Inferior parietal cortex (tissue), 1 donor: ENCODE measurements around the gene ZBP1.

Experiments
- DNase-seq: peaks from one replicate; pipeline ENCODE4 v3.0.0-alpha.2; 2016; ENCODE audit errors: extremely low spot score

ZBP1 gene

GRCh38 chr20:57571782-57572416 lies 48.3 kb downstream of the ZBP1 start:
- DNase-seq, result no peak

- DNase-seq, result no peak
Observed at GRCh38 chr20:57570920-57571319, 49.3 kb downstream of the ZBP1 start.

DNA sequence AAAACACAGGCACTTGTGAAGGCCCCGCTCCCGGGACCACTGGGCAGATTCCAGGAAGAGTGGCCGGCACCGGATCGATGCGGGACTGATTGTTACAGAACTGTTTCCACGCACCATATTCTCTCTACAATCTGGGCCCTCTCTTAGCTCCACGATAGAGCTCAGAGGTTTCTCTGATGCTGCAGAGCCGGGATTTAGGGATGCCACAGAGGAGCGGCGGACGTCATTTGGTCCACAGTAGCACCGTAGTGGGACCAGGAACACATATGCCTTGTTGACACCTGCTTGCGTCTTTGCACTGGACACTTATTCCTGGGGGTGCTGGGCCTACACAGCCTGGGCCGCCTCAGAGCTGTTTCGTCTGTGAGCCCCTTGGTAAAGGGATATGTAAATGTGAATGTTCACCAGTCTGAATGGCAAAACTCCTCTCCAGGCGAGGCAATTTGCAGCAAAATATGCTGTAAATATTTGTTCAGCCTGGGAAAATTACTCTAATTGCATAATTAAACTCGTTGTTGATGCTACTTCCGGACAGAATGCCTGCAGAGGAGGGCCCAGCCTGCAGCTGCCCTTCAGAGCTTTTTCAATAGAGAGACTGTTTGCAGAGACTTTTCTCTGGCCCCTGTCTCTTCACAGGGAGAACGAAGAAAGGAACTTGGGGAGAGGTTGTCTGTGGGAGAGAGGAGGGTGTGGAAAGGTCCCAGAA lies 49.9 kb downstream of the ZBP1 start:
- no peak for DNase-seq

- DNase-seq, result no peak
Observed at GRCh38 chr20:57568960-57569359, 51.3 kb downstream of the ZBP1 start.

GRCh38 chr20:57568088-57568896 lies 51.9 kb downstream of the ZBP1 start:
- no peak for DNase-seq

DNA sequence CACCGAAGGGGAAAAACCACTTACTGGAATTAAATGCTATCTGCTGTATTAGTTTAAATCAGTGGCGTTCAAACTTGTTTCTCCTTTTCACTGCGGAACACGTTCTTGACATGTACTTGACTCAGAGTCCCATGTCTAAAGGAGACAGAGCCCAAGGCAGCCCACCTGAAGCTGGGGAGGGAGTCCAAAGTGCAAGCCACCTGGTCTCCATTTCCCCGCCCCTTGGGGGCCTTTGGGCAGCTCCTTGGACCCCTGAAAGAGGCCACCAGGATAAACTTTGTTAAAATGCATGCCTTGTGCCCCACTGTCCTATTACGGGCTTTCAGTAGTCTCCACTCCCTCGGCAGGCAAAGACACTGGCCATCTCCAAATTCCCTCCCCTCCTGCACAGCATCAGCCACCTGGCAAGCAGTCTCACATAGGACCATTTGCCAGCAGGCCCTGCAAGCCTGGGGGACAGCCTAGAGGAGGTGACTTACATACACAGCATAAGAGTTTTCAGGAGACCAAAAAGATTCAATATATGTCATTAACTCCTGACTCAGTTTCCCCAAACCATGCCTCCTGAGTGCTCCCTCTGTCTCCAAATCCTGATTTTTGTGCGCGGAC lies 52.7 kb downstream of the ZBP1 start:
- no peak for DNase-seq

GRCh38 chr20:57566803-57567459 lies 53.3 kb downstream of the ZBP1 start:
- no peak for DNase-seq

DNA sequence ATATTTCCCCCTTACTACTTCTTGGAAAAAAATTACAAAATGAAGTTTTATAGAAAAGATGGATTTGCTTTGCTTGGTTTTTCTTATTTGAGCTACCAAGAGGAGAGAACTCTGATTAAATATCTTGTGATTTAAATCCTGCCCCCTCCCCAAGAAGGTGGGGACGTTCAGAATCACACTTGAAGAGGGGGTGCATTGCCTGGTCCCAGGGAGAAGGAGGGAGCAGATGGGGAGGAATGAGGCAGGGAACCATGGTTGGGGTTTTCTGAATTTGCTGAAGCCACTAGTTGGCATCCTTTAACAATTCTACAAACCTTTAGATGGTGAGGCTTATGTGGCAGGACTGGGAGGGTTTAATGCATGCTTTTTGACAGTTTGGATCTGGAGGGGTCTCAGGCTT lies 53.8 kb downstream of the ZBP1 start:
- no peak for DNase-seq

- no peak for DNase-seq
Observed at GRCh38 chr20:57564951-57565642, 55.1 kb downstream of the ZBP1 start.

- no peak for DNase-seq
Observed at GRCh38 chr20:57564180-57564802, 55.9 kb downstream of the ZBP1 start.

DNA sequence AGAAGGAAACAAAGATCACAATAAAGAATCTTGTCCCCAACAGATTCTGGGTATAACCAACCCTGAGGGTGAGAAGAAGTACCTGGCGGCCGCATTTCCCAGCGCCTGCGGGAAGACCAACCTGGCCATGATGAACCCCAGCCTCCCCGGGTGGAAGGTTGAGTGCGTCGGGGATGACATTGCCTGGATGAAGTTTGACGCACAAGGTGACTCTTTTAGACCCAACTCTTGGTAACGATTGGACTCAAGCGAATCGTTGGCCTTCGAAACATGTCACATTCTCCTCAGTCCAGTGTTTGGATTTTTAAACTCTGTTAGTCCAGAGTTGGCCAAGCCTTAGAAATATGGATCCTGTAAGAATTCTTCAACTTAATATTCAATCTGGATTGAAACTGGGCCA lies 56.7 kb downstream of the ZBP1 start:
- DNase-seq, result no peak

DNA sequence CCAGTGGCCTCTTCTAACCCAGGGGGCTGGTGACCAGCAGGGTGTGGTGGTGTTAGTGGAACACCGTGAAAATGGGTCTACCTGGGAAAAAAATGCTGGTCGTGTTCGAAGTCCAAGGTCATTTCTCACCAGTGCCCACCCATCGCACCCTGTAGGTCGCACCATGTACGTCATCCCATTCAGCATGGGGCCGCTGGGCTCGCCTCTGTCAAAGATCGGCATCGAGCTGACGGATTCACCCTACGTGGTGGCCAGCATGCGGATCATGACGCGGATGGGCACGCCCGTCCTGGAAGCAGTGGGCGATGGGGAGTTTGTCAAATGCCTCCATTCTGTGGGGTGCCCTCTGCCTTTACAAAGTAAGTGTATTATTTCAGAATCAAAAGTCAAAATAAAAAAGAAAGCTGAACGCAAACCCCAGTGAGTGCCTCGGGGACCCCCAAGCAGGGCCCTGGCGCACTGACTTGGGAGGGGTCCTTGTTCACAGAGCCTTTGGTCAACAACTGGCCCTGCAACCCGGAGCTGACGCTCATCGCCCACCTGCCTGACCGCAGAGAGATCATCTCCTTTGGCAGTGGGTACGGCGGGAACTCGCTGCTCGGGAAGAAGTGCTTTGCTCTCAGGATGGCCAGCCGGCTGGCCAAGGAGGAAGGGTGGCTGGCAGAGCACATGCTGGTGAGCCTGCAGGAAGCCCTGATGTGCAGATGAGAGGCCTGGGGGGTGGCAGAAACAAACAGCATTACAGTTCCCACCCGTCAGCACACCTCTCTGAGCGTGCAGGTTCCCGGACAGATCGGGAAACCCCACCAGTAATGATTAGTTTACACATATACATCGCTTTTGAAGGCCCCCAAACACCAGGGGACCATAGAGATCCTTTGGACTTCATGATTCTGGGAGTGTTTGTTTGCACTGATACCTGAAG lies 57.4 kb downstream of the ZBP1 start:
- DNase-seq, result no peak

GRCh38 chr20:57561356-57562279 lies 58.6 kb downstream of the ZBP1 start:
- no peak for DNase-seq

DNA sequence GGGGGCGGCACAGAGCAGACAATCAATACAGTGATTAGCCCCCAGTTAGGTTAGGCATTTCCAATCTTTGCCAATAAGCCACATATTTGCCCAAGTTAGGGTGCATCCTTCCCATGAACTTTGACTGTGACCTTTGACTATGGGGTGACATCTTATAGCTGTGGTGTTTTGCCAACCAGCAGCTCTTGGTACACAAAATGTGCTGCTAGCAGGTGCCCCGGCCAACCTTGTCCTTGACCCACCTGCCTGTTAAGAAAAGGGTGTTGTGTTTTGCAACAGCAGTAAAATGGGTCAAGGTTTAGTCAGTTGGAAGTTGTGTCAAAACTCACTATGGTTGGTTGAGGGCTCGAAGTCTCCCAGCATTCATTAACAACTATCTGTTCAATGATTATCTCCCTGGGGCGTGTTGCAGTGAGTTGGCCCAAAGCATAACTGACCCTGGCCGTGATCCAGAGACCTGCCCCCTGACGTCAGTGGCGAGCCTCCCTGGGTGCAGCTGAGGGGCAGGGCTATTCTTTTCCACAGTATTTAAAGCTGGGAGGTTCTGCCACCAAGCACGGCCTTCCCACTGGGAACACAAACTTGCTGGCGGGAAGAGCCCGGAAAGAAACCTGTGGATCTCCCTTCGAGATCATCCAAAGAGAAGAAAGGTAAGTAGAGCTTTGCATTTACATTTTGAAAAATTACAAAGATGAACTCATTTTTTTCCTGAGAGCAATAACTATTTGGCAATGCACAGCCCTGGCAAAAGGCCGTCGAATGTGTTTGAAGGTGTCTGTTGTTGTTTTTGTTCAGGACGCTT lies 59.5 kb downstream of the ZBP1 start, which contains the start of gene PCK1:
PCK1 (plus strand) TSS at position 557 of the 802 bp plus-strand sequence. CDS start 302 bp downstream, outside the sequence.
- DNase-seq, result no peak

- DNase-seq, result no peak
Observed at GRCh38 chr20:57559658-57560553, 60.3 kb downstream of the ZBP1 start.

DNA sequence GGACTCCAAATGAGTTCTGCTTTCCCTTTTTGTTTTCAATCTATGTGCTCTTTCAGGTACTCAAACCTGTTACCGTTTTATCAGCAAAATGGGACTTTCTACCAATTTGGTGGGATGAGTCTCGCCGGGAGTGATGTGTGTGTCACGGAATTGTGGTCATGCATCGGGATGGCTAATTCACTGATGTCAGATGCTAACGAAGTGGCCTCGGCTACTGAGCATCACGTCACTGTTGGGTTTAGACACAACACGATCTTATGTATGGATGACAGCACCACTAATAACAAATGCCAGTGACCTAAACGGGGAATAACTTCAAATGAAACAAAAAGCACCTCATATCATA lies 61.0 kb downstream of the ZBP1 start:
- DNase-seq, result no peak
